NCI-H146 (cell line): Measurements from ENCODE around the gene CD8A.
"Not testable (repeated sequence)": the region's sequence is repeated elsewhere in the genome, so short reads cannot be mapped to it uniquely, and the experiment has no call there.

ENCODE experiments used
- DNase-seq: peaks from one replicate; lab custom pipeline; 2025; lab: John Stamatoyannopoulos, UW

CD8A gene

DNA sequence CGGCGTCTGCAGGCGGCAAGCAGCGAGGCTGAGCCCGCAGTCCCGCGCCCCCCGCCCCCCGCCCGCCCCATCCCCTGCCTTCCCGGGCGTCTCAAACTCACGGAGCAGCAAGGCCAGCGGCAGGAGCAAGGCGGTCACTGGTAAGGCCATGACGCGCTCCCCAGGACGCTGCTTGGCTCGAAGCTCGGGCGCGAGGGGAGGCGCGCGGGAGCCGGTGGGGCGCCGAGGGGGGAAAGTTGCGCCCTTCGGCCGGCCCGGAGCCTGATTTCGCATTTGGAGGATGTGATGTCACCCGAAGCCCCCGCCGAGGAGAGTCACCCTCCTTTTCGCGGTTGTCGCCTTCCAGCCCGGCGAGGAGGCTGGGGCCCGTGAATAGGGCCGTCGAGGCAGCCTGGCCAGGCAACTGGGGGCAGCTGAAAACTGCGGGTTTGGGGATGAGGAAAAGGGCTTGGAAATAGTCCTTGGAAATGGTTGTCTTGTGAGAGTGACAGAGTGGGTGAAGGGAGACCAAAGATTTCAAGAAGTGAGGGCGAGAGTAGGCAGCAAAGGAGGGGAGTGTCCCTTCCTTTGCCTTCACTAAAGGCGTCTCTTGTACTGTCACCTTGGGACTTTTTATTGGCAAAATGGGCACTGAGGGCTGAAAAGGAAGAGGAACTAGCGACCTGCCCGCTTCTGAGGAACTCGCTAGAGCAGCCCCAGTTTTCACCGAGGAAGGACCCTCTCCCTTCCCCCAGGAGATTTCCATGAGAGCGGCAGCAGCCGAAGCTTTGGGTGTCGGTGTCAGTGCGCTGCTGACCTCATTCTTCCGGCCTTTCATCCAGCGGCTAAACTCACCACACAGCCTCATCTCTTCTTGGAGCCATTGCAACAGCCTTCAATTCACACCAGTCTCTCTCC lies at the start of gene CD8A:
Gene CD8A, minus strand, starts transcription at position 238 of the 897 bp plus-strand sequence. Its CDS starts 88 bp downstream, at position 150.
- peak; percentile 28 for DNase-seq

DNA sequence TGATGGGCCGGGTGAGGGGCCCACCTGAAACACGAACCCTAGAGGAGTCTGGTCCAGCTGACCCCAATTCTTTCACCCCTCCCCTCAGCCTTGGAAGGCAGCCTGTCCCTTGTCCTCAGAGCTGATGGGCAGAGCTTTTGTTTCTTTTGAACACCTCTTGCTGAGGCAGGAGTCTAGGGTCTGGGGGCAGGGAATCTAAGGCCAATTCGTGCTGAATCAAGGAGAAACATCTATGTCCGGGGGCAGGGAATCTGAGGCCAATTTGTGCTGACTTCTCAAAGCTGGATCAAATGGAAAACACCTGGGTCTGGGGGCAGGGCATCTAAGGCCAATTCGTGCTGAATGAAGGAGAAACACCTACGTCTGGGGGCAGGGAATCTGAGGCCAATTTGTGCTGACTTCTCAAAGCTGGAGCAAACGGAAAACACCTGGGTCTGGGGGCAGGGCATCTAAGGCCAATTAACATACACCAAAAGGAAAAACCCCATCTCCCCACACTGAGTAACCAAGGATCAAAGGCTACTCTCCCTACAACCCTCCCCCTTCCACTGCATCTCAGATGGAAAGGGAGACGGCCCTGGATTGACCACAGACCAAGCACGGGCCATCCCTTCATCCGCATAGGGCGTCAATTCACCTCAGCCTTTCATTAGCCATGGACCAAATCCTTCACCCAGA lies 49.3 kb upstream of the CD8A start:
- DNase-seq: not testable (repeated sequence)

DNA sequence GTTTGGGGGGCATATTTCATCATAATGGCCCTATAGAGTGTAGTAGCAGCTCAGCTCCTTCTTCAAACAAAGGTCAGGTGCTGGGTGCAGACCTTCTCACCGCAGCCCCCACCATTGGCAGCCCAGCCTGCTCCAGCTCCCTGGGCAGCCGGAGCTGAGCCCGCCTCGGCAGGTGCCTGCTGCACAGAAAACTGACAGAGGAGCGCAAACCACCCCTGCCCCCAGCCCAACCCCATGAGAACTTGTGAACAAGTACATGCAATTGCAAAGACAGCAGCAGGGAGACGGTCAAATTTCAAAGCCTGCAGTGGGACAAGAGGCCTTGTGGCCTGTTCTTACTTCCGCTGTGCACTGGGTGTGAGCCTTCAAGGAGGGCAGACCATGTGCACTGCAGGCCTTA lies 48.7 kb upstream of the CD8A start:
- DNase-seq: not testable (repeated sequence)

DNA sequence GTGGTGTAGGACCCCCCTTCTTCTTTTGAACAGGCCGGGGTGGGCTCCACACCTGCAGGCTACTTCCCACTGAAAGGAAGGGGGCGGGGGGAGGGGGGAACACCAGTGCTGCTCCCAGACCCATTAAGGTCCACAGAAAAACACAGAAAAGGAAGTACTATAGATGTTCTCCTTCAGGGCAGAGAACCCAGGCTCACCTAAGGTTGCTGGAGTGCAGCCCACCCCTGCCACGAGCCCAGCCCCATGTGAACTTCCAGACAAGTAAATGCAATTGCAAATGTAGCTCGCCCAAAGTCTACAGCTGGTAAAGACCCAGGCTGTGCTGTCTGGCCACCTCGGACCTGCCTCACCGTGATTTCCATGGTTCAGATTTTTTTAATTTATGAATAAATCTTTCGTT lies 47.0 kb upstream of the CD8A start:
- not testable (repeated sequence) for DNase-seq

DNA sequence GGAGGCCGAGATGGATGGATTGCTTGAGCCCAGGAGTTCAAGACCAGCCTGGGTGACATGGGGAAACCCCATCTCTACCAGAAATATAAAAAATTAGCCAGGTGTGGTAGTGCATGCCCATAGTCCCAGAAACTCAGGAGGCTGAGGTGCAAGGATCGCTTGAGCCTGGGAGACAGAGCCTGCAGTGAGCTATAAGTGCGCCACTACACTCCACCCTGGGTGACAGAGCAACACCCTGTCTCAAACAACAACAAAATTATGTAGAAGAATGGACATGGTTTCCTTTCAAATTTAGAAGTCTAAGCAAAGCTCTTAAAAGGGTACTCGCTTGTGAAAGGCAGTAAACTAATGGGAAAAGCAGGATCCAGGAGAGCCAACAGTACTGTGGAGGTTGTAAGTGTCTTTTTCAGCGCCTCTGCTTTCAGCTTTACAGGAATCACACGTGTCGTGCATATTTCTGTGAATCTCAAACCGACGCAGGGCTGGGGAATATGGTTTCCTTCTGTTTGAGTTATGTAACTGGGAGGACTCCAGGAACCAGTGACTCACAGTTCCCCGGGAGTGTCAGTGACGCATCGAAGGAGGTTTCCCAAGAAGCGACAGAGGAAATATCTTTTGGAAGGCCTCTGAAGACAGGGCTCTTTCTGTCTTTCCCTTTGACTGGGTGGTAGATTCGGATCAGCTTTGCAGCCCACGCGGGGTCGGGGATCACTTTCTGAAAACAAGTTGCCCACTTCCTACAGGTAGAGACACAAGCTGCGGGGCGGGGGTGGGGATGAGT lies 46.4 kb upstream of the CD8A start:
- not testable (repeated sequence) for DNase-seq

DNA sequence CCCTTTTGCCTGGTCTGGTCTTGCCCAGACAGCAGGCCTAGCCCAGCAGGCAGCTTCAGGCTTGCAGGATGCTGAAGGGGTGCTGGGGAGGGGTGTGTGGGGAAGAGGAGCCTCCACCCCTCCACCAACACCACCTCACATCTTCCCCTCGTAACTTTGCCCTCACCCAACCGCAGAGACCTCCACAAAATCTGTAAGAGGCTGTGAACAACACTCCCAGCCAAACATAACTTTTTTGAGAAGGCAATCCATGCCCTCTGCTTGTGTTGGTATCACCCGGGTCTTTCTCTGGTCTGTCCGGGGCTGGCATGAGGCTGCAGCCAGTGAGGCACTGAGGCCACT lies 44.8 kb upstream of the CD8A start:
- DNase-seq: not testable (repeated sequence)

DNA sequence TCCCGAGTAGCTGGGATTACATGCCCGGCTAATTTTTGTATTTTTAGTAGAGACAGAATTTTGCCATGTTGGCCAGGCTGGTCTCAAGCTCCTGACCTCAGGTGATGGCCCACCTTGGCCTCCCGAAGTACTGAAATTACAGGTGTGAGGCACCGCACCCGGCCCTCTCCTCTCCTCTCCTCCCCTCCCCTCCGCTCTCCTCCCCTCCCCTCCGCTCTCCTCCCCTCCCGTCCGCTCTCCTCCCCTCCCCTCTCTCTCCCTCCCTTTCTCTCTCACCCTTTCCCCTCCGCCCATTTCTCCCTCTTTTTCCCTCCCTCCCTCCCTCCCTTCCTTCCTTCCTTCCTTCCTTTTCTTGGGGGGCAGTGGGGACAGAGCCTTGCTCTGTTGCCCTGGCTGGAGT lies 42.6 kb upstream of the CD8A start:
- no peak for DNase-seq

DNA sequence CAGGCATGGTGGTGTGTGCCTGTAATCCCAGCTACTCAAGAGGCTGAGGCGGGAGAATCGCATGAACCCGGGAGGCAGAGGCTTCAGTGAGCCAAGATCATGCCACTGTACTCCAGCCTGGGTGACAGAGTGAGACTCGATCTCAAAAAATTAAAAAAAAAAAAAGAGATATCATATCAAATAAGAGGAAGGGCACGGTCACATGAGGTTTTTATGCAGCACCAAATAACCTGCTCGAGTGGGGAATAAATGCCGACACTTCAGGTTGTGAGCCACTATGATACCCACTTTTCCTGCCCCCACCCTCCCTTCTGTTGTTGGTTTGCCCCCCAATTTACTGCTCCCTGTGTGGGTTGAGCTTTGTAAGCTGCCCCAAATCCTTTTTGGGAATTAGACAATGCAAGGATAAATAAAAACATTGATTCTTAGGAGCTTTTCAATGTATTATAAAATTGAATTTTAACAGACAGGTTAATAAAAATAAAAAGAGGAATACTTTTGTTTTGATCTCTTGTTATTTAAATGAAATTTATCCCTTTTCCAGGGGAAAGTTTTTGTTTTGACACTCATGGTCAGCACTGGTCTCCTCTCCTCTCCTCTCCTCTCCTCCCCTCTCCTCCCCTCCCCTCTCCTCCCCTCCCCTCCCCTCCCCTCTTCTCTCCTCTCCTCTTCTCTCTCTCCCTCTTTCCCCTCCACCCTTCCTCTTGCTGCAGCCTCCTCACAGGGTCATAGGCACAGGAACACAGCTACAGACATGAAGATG lies 41.8 kb upstream of the CD8A start:
- DNase-seq: no peak

DNA sequence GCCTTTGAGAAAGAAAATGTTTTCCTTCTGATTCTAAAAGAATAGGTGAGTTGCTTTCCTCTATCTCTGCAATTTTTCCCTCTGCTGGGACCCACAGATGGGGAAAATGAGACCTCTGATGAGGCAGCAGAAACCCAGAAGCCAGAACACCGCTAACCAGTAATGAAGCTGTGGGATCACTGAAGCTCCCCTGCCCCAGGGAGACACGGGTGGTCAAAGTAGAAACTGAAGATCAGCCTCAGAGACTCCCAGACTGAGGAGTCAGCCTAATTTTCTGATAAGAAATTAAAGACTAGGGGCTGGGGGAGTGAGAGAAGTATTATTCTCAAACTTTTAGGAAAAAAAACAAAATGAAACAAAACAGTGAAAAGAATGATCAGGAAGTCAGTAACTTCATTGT lies 40.8 kb upstream of the CD8A start:
- no peak for DNase-seq

DNA sequence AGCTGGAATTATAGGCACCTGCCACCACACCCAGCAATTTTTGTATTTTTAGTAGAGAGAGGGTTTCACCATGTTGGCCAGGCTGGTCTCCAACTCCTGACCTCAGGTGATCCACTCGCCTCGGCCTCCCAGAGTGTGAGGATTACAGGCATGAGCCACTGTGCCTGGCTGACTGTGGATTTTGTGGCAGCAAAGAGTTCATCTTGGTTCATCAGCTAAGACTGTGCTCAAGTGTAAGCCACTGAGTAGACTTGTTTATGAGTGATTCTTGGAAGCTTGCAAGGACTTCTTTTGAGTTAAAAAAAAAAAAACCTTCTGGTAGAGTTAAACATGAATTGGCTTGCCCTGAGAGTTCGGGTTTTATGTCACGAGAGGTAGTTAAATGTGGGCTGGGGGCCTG lies 36.2 kb upstream of the CD8A start:
- no peak for DNase-seq

DNA sequence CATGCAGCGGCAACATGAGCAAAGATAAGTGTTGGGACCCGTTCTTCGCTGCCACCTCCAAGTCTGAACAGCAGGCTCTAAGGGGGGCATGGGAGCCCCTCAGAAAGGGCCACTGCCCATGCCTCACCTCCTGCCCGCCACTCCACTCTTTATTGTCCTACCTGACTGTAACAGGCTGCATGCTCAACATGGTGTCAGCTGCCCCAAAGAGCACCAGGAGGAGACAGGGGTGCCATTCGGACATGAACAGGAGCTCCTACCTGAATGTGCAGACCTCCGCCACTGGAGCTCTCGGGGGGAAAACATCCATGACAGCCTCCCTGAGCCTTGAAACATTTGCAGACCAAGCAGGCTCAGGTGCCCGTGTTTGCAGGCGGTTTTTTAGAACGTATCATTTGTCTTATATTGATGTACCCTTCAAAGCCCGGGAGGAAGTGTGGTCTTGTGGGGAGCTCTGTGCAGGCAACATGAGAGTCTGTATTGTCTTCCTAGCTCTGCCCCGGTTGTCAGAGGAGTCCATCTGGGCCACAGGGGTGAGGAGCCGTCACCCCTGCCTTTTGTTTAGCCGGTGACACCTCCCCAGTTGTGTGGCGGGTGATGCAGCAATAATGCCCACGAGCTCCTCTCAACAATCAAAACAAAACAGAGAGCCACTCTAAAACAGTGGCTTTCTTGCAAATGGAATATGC lies 35.1 kb upstream of the CD8A start:
- no peak for DNase-seq

DNA sequence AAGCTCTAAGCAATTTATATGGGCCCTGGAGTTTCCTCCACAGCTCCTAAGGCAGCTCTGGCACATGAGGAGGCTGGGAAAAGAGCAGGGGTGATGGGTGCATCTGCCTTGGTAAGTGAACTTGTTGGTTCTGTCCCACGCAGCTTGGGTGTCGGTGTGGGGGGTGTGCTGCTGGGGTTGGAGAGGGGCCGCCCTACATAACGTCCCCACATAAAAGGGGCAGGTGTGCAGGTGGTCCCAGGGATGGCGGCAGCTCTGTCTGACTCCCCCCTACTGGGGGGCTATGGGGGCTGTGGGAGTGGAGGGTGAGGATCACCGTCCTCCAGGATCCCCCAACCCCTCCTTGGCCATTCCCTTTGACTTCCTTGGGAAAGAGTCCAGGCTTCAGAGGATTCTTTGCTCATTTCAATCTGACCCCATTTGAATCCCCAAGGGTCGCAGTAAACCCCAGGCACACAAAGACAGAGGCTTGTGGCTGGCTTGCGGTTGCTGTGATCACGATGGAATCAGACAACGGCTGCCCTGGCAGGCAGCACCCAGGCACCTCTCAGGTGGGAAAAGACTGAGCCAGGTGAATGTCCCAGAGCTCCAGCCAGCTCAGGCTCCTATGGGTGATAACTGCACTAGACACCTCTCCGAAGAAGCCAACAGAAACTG lies 34.5 kb upstream of the CD8A start:
- no peak for DNase-seq

DNA sequence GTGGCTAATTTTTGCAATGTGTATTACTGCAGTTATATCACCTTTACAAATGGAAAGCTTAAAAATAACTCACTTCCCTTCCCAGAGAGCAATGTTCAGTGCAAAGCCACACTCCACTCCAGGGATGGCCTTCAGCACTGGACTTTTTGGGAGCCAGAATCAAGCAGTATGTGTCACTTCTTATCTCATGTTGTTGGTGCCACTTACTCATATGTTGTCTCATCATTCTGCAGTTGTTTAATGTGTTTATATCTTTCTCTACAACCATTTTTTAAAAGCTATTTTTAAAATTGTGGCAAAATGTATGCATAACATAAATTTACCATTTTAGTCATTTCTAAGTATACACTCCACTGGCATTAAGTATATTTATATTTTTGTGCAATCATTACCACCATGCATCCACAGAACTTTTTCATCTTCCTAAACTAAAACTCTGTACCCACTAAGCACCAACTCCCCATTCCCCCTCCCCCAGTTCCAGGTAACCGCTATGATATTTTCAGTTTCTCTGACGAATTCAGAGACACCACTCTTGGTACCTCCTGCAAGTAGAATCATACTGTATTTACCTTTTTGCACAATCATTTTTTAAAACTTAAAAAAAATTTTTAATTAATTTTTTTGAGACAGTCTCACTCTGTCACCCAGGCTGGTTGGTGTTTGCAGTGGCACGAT lies 32.1 kb upstream of the CD8A start:
- DNase-seq: no peak

DNA sequence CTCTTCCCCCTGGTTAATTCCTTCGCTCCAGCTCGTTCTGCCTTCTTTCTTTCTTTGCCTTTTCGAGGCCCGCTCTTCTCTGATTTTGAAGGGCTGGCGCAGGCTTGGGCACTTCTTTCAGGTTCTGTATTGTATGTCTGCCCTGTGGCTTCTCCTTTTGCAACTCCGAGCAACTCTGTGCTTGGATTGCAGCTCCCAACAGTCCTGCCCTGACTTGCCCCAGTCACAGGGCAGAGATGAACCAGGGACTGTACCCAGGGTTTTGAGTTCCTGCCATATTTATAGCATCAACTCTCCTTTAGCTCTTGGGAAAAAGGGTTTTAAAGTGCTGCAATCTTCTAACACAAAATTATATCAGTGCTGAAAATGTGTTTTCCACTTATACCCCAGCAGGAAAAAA lies 31.1 kb upstream of the CD8A start:
- no peak for DNase-seq

DNA sequence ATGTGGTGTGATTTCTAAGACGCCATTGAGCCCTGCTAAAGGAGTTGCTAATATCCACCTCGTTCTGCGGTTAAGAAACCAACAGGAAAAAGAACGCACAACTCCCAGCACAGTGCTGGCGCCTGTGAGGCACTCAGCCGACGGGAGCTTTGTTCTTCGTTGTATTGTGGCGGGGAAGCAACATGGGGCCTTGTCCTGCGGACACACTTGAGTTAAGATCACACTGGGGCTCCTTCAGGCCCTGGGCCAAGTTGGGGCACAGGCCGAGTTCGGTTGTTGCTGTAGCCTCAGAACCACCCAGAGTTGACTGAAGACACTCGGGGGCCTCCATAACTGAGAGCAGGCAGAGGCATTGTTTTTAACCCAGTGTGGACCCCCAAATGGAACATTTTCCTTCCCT lies 30.6 kb upstream of the CD8A start:
- no peak for DNase-seq

DNA sequence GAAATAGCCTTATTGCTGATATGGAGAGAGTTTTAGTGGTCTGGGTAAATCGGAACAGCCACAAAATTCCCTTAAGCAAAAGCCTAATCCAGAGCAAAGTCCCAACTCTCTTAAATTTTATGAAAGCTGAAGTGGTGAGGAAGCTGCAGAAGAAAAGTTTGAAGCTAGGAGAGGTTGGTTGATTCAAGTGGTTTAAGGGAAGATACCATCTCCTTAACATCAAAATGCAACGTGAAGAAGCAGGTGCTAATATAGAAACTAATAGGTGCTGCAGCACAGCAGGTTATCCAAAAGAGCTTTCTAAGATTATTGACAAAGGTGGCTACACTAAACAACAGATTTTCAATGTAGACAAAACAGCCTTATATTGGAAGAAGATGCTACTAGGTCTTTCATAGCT lies 28.2 kb upstream of the CD8A start:
- DNase-seq: no peak

DNA sequence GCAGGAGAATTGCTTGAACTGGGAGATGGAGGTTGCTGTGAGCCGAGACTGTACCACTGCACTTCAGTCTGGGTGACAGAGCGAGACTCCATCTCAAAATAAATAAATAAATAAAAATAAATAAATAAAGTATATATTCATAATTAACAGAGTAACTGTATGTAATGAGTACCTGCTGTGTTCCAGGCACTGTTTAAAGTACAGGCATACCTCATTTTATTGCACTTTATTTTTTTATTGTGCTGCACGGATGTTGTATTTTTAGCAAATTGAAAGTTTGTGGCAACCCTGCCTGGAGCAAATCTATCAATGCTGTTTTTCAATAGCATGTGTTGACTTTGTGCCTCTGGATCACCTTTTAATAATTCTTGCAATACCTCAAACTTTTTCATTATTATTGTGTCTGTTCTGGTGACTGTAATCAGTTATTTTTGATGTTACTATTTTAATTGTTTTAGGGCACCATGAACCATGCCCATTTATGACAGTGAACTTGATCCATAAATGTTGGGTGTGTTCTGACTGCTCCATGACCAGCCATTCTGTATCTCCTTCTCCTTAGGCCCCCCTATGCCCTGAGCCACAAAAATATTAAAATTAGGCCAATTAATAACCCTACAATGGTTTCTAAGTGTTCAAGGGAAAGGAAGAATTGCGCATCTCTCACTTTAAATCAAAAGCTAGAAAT lies 27.5 kb upstream of the CD8A start:
- no peak for DNase-seq

DNA sequence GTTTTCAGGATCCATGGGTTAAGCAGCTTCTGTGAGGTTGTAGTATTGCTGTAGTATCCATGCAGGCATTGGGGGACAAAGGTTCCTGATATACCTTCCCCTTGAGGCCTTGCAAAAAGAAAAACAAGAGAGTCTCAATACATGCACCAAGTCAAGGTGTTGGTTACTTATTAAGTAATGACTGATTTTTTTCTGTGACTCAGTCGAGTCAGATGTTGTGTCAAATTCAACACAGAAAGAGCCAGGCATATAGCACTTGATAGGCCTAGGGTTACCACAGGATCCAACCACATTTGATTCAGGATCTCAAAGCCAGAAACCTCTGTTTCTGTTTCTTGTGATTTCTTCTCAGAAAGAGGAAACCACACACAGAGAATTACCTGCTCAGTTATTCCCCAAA lies 24.9 kb upstream of the CD8A start:
- no peak for DNase-seq

DNA sequence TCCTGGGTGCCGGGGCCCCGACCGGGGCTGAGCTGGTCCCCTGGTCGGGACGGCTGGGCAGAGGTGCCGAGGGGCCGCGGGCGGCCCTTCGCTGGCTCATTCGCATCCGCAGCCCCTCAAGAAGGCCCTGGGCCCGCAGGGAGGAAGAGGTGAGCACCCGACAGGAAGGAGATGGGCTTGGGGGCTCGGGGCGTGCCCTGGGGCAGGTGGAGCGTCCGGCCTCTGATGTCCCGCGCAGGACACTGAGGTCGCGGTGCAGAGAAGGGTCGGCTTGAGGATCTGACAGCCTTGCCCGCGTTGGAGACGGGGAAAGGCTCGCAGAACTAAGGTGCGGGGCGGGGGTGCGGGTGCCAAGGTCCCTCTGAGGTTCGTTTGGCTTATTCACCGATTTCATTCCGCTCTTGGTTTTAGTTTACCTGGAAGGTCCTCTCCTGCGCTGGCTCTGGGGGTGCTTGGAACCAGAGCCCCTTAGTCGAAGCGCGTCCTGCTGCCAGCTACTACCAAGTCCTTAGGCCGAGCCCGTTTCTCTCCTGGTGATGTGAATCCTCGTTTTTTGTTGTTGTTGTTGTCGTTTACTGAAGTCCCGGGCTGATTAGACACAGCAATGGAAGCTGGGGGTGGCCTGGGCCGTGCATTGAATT lies 18.9 kb upstream of the CD8A start:
- no peak for DNase-seq
